Measurements from ENCODE around the gene PLCD3. TPM values are rescaled to one million over a fixed set of nuclear protein-coding genes. Genes with fewer than 3 reads are reported as not detected.

The PLCD3 gene
- total RNA-seq, 2 experiments from 2014 or later: 1.4 to 4.6 TPM

GRCh38 chr17:45129940-45130680 is 2.2 kb downstream of the PLCD3 start:
- TF ChIP-seq CTCF (conservative IDR thresholded peaks at IDR 0.05; ENCODE audit: low read length) (no peak), EZH2phosphoT487 (IDR thresholded peaks at IDR 0.05; ENCODE audit: borderline replicate concordance, low read depth, low read length) (no peak)
- H3K4me2 ChIP-seq (ENCODE audit: low read length): no peak overlapping the region

GRCh38 chr17:45129426-45129939 is 2.8 kb downstream of the PLCD3 start:
- H3K79me2 ChIP-seq (ENCODE audit: insufficient read depth, low read depth, low read length): no peaks in the 10 kb centered on the region
- H3K4me2 ChIP-seq (ENCODE audit: low read length): no peak overlapping the region
- TF ChIP-seq CTCF (conservative IDR thresholded peaks at IDR 0.05; ENCODE audit: low read length) (no peak), EZH2phosphoT487 (IDR thresholded peaks at IDR 0.05; ENCODE audit: borderline replicate concordance, low read depth, low read length) (no peak)
- no peaks in the 10 kb centered on the region for H3K36me3 ChIP-seq (ENCODE audit: insufficient read depth, low read length)
- no TSS peak for BruUV-seq (replicated peaks)
- DNase-seq (ENCODE audit: low spot score): no peak
- intact Hi-C loops (cut with micrococcal nuclease; ENCODE audit: unreplicated experiment): no loop called here
- H4K20me1 ChIP-seq (ENCODE audit: insufficient read depth, low read length): no peaks in the 10 kb centered on the region
- peaks cover 8% of the 10 kb centered on the region for H3K4me1 ChIP-seq (ENCODE audit: insufficient read depth, low read length, poor library complexity, severe bottlenecking)
- CTCF ChIA-PET (ENCODE audit: unreplicated experiment): no interaction called here
- H3K9me3 ChIP-seq (ENCODE audit: low read length): no peaks in the 10 kb centered on the region
- POLR2A ChIA-PET: no interaction called here
- H3K4me3 ChIP-seq (ENCODE audit: low read depth, low read length, poor library complexity, severe bottlenecking): no peak overlapping the region
- H2AFZ ChIP-seq (ENCODE audit: low read length): no peak overlapping the region
- no peak overlapping the region for H3K27ac ChIP-seq (ENCODE audit: low read depth, low read length, poor library complexity, severe bottlenecking)
- H3K9me2 ChIP-seq (ENCODE audit: insufficient read depth, low read length): no peaks in the 10 kb centered on the region

More at GRCh38 chr17:45129940-45130680, 2.2 kb downstream of the PLCD3 start:
- Histone ChIP-seq H3K36me3 (ENCODE audit: insufficient read depth, low read length) (no peaks in the 10 kb centered on the region), H3K9me3 (ENCODE audit: low read length) (no peaks in the 10 kb centered on the region), H2AFZ (ENCODE audit: low read length) (no peak overlapping the region), H4K20me1 (ENCODE audit: insufficient read depth, low read length) (no peaks in the 10 kb centered on the region), H3K27ac (ENCODE audit: low read depth, low read length, poor library complexity, severe bottlenecking) (no peak overlapping the region), H3K4me3 (ENCODE audit: low read depth, low read length, poor library complexity, severe bottlenecking) (no peak overlapping the region), H3K79me2 (ENCODE audit: insufficient read depth, low read depth, low read length) (no peaks in the 10 kb centered on the region), H3K4me1 (ENCODE audit: insufficient read depth, low read length, poor library complexity, severe bottlenecking) (peaks cover 8% of the 10 kb centered on the region), H3K9me2 (ENCODE audit: insufficient read depth, low read length) (no peaks in the 10 kb centered on the region)
- DNase-seq (ENCODE audit: low spot score): no peak
- CTCF ChIA-PET (ENCODE audit: unreplicated experiment): no interaction called here
- no TSS peak for BruUV-seq (replicated peaks)
- POLR2A ChIA-PET: interaction anchor here (0.6 kb wide), 1 partner anchor 574 kb away, joined by 6 read pairs; no protein-coding TSS in a partner anchor
- intact Hi-C loops (cut with micrococcal nuclease; ENCODE audit: unreplicated experiment): no loop called here

GRCh38 chr17:45128989-45129388 is 3.3 kb downstream of the PLCD3 start:
- no peak overlapping the region for H3K4me3 ChIP-seq (ENCODE audit: low read depth, low read length, poor library complexity, severe bottlenecking)
- peaks cover 8% of the 10 kb centered on the region for H3K4me1 ChIP-seq (ENCODE audit: insufficient read depth, low read length, poor library complexity, severe bottlenecking)
- DNase-seq (ENCODE audit: low spot score): no peak
- no TSS peak for BruUV-seq (replicated peaks)
- no peak for TF ChIP-seq EZH2phosphoT487 (IDR thresholded peaks at IDR 0.05; ENCODE audit: borderline replicate concordance, low read depth, low read length)
- TF ChIP-seq CTCF (conservative IDR thresholded peaks at IDR 0.05; ENCODE audit: low read length): no peak
- intact Hi-C loops (cut with micrococcal nuclease; ENCODE audit: unreplicated experiment): no loop called here
- no peaks in the 10 kb centered on the region for H4K20me1 ChIP-seq (ENCODE audit: insufficient read depth, low read length)
- no peaks in the 10 kb centered on the region for H3K79me2 ChIP-seq (ENCODE audit: insufficient read depth, low read depth, low read length)
- H3K36me3 ChIP-seq (ENCODE audit: insufficient read depth, low read length): no peaks in the 10 kb centered on the region
- no peak overlapping the region for H3K27ac ChIP-seq (ENCODE audit: low read depth, low read length, poor library complexity, severe bottlenecking)
- no peak overlapping the region for H3K4me2 ChIP-seq (ENCODE audit: low read length)
- H2AFZ ChIP-seq (ENCODE audit: low read length): no peak overlapping the region
- no peaks in the 10 kb centered on the region for H3K9me3 ChIP-seq (ENCODE audit: low read length)
- CTCF ChIA-PET (ENCODE audit: unreplicated experiment): no interaction called here
- H3K9me2 ChIP-seq (ENCODE audit: insufficient read depth, low read length): no peaks in the 10 kb centered on the region
- POLR2A ChIA-PET: no interaction called here
